Measurements from ENCODE around the gene TMEM43.

TMEM43 gene

DNA sequence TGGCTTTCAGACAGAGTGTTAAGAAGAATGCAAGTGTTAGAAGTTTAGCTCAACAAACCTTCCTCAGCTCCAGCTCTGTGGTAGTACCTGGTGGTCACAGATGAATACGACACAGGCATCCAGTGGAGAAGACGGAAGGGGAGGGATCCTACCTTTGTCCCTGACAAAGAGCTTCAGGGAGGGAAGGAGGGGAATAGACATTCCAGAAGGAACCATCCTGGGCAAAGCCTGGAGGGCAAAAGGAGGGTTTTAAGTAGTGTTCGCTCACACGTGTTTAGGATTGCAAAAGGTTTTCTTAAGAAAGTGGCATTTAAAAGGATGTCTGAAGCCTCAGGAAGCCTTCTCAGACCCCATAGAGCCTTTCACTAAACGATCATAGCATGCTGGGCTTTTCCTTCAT, 3.0 kb upstream of the TMEM43 start:
- DNase-seq (ENCODE audit: low read depth in 2 of 2): no peak

DNA sequence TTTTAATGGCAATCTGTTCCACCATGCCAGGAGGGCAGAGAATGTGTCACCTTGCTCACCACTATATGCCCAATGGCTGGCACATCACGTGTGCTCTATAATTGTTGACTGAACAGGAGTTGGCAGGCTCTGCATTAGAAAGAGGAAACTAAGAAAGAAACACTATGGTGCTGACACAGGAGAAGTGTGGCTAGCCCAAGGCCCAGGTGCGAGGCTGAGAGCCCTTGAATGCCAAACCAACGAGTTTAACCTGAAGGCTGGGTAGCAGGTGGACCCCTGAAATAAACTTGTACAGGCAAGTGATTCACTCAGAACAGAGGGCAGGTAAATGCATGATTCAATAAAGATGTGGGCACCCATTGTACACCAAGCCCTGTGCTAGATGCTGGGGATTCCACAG, 2.6 kb upstream of the TMEM43 start:
- no peak for DNase-seq (ENCODE audit: low read depth in 2 of 2)

DNA sequence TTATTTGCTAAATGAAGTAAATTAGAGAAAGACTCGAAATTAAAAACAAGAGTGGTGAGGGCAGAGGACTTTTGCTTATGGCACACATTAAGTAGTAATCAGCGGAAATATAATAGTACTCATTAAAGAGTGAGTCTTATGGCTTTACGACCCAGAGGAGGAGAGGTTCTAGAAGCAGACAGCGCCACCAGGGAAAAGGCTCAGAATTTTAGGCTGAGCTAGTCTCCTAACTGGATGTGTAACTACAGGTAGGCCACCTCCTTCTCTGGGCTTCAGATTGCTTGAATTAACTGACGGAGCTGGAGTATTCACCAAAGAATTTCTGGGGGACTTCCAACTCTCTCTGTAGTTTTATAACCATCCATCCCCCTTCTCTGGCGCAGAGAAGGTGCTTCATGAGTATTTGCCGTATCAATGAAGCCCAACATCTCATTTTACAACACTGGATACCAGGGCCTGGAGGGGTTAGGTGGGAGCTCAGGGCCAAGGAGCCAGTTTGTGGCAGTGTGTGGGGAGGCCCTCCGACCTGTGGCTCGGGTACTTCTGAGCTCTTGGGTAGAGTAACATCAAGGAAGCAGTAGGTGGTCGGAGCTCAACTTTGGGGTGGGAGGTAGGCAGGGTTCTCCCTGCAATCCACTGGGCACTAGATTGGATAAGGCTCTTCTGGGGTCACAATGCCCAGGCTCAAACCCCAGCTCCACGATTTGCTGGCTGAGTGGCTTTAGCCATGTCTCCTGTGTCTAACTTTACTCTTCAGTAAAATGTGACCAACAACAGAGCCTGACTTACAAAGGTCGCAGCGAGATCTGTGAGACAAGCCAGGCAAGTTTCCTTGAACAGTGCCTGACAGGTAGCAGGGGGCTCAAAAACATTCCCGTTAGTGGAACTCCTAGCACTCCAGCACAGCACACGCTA, 1.3 kb upstream of the TMEM43 start:
- DNase-seq (ENCODE audit: low read depth in 2 of 2): no peak

DNA sequence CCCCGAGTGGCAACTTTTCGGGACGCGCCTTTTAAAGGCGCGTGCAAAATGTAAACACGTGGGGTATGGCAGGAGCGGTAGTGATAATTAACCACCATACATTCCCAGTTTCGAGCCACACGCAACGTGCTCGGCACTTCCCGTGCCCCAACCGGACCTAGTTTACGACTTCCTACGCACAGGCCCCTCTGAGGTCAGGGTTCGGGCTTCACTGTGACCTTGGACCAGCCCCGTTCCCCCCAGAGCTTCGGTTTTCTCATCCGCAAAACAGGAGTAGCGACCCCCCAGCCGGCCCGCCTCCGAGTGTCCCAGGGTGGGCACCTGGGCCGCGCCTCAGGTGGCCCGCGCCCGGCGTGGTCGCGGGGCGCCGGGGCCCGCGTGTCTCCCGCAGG, 633 bp upstream of the TMEM43 start:
- no peak for DNase-seq (ENCODE audit: low read depth in 2 of 2)

DNA sequence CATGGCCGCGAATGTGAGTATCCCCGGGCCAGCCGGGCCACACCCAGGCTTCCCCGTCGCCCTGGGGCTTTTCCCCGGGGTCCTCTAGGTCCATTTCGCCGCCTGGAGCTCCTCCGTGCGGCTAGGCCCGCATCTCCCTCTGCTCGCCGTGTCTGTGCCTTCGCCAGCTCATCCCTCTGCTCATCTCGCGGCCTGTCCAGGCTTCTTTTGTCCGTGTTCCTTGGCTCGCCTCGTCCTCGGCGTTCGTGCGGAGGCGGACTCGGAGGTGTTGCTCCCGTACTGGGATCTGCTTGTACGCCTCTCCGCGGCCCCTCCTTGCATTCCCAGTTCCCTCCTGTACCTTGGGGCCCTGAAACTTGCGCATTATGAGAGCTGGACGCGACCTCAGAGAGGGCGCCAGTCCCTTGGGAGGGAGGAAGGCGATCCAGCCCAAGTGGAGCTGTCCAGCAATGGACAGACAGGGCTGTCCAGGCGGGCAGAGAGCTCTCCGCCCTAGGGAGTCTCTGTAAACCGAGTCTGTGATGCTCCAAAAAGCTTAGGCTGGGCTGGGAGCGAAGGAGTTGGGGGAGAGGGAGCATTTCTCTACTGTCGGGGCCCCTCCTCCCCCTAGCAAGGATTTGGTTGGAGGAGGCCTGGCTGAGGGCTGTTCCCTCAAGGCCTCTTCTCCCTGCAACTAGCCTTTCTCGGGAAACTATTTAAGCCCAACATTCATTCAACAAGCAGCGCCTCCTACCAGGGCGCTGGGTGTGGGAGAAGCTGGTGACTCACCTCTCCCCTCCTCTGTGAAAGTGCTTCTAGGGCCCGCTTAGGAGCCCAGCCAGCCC, 553 bp downstream of the TMEM43 start:
- DNase-seq (ENCODE audit: low read depth in 2 of 2): peak; percentile 87 to 91

DNA sequence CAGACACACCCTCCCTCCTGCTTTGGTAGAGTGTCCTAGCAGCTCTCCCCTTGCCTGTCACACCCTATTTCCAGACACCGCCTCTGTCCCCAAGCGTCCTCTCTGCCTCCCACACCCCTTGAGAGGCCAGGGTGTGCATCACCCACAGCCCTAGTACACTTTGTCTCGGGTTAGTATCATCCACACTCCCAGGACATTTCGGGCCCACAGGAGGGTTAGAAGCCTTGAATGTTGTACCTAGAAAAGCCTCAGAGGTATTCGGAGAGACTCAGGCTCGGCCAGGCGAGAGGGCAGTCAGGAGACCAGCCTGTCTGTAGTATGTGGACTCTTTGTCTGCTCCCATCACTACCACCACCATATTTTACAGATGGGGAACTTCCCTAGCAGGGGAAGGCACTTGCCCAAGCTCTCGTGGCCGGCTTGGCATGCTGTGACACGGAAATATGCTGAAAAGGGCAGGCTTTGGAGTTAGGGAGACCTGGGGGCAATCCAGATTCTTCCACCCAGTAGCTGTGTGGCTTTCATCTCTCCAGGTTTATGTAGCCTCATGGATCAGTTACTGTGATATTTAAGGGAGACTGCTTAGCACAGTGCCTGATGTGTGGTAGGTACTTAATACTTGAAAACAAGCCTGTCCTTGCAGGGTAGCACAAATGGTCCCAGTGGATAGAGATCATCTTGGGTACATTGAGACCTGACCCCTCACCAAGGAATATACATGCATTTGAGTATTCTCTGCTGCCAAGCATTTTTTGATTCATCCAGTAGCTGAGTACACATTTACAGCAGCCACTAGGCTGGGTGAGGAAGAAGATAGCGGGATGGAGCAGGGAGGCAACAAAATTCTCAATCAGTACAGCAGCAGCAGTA, 1.4 kb downstream of the TMEM43 start:
- no peak for DNase-seq (ENCODE audit: low read depth in 2 of 2)

DNA sequence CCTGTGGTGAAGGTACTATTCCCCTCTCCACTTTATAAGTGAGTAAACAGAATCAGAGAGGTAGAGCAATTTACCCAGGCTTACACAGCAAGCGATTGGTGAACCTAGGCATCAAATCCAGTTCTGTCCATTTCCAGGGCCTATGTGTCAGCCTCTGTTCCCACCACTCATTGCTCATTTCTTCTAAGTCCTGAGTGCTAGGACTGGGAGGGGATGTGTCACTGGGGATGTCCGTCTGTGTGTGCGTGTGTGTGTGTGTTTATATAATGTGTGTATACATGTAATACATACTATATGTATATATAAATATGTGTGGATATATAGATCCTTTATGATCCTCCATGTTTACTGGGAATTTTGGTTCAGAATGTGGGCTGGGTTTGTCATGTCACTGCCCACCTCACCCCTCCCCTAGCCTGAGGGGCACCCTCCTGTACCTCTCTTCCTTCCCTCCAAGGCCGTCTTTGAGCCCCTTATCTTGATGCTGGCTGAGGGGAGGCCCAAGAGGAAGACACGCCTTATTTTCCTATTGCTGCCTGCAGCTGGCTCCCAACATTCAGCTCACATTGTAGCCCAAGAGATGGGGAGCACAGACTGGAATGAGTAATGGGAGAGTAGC, 2.1 kb downstream of the TMEM43 start:
- no peak for DNase-seq (ENCODE audit: low read depth in 2 of 2)

DNA sequence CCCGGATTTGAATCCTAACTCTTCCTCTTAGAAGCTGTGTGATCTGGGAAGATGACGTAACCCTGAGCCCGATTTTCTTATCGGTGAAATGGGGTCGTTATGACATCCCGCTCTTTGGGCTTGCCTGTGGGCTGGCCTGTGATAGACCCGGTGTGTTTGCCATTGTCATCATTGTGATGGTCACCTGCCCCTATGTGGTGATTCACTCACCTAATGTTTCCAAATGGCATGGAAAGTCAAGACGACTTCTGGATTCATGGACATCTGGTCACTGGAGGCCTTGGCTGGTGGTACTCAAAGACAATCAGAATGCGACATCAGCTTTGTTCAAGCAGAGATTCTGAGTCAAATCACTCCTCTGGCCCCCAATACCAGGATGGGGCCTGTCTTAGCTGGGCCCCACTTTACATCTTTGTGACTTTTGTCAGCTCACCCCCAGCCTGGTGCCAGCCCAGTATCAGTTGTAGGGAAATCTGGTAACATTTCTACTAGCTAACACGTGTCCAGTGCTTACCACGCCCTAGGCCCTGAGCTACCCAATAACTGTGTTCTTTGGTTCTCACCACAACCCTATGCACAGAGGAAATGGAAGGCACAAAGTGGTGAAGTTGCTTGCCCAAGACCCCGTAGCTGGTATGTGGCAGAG, 2.8 kb downstream of the TMEM43 start:
- no peak for DNase-seq (ENCODE audit: low read depth in 2 of 2)

DNA sequence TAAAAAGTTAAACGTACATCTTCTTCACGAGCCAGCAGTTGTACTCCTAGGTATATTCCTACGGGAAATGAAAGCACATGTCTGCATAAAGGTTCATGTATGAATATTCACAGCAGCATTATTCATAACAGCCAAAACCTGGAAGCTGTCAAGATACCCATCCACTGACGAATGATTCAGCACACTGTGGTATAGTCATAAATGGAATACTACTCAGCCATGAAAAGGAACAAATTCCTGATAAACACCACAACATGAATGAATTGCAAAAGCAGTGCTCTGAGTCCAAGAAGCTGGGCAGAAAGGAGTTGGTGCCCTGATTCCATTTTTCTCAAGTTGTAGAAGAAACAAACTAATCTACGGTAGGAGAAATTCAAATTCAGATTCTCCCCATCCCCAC, 3.9 kb downstream of the TMEM43 start:
- DNase-seq (ENCODE audit: low read depth in 2 of 2): no peak

DNA sequence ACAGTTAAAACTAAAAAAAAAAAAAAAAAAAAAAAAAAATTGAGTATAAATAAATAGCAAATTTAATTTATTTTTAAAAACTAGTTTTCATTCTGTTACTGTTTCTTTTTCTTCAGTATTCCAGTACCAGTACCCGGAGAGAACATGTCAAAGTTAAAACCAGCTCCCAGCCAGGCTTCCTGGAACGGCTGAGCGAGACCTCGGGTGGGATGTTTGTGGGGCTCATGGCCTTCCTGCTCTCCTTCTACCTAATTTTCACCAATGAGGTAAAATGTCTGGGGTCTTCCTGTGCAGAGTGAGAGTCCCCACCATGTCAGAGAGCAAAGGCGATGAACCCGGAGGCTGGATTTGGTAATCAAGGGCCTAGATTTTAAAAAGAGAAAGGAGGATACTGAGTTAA, 4.4 kb downstream of the TMEM43 start:
- DNase-seq (ENCODE audit: low read depth in 2 of 2): no peak

DNA sequence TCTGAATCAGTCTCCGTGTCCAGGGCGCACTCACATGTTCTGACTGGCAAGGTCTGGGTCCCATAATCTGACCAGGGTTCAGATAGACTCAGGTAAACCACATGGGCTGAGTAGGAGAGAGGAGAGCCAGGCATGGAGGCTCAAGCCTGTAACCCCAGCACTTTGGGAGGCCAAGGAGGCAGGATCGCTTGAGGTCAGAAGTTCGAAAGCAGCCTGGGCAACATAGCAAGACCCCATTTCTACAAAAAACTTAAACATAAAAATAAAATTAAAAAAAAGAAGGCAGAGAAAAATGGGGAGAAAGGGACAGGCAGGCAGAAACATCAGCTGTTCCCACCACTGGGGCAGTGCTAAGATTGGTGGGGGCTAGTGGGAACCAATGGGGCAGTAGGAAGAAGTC, 5.4 kb downstream of the TMEM43 start:
- no peak for DNase-seq (ENCODE audit: low read depth in 2 of 2)

DNA sequence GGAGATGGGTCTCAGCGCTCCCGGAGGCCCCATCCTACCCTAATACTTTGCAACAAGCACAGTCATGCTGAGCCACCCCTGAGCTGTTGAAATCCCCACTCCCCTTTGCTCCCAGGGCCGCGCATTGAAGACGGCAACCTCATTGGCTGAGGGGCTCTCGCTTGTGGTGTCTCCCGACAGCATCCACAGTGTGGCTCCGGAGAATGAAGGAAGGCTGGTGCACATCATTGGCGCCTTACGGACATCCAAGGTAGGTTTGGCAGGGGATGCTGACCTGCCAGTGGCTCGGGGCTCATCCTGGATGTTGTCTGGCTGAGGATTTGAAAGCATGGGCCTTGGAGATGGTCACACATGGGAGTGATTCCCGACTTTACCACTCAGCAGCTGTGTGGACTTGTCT, 5.9 kb downstream of the TMEM43 start:
- no peak for DNase-seq (ENCODE audit: low read depth in 2 of 2)

DNA sequence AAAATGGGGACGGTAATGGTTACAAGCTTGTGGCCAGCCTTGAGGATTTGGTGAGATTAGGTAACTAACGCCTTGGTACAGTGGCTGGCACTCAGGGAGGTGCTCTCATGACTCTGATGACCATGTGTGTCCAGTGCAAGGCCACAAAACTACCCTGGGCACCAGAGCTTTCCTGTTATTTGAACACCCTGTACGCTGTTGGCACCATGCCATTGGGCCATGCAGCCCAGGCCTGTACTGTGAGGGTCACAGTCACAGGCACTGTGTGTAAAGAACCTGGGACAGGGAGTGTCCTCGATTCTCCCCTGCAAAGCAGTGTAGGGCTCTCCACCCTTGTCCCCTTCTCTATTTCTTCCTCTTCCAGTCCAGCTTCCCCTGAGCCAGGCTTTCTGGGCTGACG, 6.3 kb downstream of the TMEM43 start:
- no peak for DNase-seq (ENCODE audit: low read depth in 2 of 2)

DNA sequence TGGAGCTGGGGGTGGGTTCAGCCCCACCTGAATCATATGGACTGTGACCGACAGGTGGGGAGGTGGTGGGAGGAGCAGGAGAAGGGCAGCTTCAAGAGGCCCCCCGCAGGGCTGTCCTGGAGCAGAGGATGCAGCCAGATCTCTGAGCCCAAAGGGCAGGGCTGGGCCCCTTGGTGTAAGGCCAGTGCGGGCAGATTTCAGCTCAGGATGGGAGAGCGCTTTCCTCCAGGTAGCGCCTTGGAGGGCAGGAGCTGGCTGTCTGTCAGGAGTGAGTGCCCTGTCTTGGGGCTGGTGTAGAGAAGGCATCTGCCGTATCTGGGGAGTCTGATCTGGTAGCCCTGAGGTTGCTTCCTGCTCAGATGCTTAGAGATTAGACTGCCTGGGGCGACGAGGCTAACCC, 7.3 kb downstream of the TMEM43 start:
- DNase-seq (ENCODE audit: low read depth in 2 of 2): no peak

DNA sequence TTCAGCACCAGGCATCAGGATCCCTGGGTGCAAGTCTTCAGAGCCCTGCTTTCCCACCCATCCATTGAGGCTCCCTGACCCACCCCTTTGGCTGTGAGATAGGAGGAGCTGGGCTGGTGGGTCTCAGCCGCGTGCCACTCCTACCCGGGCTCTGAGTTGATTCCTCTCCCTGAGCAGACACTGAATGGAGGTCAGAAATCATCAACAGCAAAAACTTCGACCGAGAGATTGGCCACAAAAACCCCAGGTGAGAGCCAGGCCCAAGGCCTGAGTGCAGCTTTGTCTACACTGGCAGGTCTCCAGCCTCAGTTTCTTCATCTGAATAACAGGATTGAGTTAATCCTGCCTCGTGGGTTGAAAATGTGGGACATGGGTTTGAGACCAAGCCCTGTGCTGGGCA, 7.8 kb downstream of the TMEM43 start:
- DNase-seq (ENCODE audit: low read depth in 2 of 2): no peak

DNA sequence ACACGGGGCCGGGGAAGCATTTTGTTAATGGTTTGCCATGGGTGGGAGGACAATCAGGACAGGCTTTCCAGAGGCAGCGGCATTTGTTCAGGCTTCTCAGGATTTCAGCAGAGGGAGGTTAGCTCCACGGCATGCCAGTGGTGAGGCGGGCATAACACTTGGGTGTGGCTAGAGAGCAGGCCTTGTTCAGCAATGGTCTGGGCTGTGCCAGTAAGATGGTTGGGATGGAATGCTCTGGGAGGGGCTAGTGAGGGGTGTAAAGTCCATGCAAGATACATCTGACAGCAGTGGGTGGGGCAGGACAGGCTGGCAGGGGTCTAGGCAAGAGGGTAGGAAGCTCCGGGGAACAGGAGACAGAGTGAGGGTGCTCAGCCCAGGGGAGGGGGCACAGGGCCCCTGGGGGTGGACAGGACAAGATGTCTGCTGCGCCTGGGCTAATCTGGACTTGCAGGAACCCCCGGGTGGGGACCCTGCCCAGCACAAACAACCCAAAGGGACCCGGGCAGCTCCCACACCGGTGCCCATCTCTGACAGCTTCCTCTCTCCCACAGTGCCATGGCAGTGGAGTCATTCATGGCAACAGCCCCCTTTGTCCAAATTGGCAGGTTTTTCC, 8.4 kb downstream of the TMEM43 start:
- DNase-seq (ENCODE audit: low read depth in 2 of 2): no peak

DNA sequence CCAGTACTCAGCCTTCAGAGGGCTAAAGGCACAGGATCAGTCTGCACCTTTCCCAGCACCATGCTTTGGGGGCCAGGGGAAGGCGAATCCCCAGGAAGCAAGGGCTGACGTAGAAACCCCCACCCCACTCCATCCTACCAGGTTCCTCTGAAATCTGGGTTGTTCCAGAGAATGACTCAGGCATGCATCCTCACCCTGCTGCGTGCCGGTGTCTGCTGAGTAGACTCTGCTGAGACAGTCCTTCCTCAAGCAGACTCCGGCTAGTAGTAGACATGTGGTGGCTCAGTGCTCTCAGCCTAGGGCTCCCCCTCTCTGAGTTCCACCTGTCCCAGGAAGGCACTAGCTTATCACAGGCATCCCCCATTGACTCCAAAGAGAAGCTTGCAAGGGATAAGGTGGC, 9.0 kb downstream of the TMEM43 start:
- DNase-seq (ENCODE audit: low read depth in 2 of 2): no peak

DNA sequence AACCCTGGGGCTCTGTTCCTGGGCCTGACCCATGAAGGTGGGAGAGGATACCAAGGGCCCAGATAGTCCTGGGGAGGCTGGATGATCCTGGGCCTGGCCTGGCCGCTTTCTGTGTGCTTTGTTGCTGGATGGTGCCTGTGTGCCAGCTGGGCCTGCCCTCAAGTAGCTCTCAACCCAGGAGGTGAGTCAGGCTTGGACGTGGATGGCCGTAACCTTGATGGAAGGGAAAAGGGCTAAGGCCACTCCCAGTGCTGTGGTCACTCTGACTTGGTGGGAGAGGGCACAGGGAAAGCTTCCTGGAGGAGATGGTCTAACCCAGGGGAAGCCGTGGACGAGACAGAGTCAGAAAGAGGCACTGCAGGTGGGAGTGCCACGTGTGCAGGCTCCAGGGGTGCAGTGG, 9.4 kb downstream of the TMEM43 start:
- no peak for DNase-seq (ENCODE audit: low read depth in 2 of 2)

DNA sequence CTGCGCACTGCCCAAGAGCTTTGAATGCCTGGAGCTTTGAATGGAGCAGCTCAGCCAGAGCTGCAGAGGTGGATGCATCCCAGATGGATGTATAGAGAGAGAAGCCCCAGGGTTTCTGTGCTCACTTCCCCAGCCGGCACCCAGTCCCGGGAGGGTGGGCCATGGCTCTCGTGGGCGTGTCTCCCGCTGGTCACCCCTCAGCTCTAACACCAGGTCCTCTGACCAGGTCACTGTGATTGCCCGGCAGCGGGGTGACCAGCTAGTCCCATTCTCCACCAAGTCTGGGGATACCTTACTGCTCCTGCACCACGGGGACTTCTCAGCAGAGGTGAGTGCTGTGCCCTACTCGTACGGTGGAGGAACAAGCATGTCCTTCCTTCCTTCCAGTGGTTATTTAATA, 10.7 kb downstream of the TMEM43 start:
- DNase-seq (ENCODE audit: low read depth in 2 of 2): no peak

DNA sequence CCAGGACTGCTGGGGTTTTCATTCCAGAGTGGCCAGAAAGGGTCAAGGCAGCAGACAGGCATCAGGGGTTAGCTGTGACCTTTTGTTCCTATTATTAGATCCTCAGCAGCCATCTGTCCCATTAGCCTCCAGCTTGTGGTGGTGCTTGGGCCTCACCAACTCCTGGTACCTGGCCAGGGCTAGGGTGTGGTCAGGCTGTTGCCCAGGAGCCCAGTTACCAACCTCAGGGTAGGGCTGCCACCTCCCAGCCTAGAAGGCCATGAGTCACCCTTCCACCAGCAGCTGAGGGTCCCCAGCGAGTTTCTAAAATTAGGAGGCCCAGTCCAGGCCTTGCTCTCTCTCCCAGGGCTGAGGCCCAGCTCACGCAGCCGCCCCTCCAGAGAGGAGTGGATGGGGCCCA, 12.2 kb downstream of the TMEM43 start:
- no peak for DNase-seq (ENCODE audit: low read depth in 2 of 2)

DNA sequence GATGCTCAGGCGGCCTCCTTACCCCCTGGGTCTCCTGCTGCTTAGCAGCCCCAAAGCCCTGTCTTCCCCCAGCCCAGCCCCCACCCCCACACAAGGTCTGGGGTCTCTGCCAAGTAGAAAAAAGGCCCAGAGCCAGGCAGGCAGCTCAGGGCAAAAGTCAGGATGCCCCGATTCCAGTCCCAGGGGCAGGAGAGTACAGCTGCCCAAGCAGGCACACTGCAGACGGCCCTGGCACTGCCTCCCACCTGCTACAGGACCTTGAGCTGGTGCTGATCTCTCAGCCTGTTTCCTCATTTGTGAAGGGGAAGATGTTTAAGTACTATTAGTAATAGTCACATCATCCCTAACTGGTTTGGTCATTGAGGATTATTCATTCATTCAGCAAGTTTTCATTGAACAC, 12.6 kb downstream of the TMEM43 start:
- DNase-seq (ENCODE audit: low read depth in 2 of 2): no peak

Data from fibroblast of skin of left biceps (primary cell).